GM21447 (cell line): ENCODE data around the gene TSC22D3.
"Not testable (repeated sequence)": the region's sequence is repeated elsewhere in the genome, so short reads cannot be mapped to it uniquely, and the experiment has no call there.

Source experiments
- ATAC-seq: cut with Tn5 transposase; IDR thresholded peaks from one replicate; pipeline ENCODE4 v1.9.1; 2021; ENCODE audit not compliant: unreplicated experiment

The TSC22D3 gene

DNA sequence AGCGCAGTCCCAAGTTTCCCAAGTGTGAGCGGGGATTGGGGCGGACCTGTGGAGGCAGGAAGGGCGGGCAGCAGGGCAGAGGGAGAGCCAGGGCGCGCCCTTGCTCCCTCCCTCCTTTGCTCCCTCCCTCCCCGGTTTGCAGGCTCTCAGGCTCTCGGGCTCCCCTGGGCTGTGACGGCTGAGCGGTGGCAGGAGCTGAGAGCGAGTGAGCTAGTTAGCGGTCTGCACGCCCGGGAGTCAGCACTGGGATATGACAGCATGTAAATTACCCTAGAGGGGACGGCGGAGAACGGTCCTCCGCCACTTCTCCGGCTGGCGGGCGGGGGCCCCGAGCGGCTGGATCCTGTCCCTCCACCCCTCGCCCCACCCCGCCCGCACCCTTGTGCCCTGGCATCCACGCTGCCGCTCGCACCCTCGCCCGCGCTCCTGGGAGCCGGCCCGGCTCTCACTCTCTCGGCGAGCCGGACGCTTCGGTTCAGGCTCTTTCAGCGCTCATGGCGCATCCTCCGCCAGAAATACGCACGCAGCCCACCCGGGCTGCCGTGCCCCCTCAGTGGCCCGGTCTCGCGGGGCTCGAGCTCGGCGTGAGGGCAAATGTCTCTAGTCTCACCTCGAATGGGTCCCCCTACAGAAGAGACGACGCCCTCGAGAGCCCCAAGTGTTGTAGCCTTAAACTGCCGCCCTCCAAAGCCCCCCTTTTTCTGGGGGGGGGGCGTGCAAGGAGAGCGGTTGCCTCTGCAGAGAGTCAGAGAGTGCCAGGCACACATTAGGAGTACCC, at the start of gene TSC22D3:
Gene TSC22D3 (minus strand): TSS at position 54 of the 778 bp plus-strand sequence. CDS start 368 bp downstream, outside the sequence.
- ATAC-seq = peak; percentile 84

- no peak for ATAC-seq
Measured at GRCh38 chrX:107823456-107823855, 47.9 kb upstream of the TSC22D3 start.

GRCh38 chrX:107823042-107823441, 47.5 kb upstream of the TSC22D3 start:
- no peak for ATAC-seq

DNA sequence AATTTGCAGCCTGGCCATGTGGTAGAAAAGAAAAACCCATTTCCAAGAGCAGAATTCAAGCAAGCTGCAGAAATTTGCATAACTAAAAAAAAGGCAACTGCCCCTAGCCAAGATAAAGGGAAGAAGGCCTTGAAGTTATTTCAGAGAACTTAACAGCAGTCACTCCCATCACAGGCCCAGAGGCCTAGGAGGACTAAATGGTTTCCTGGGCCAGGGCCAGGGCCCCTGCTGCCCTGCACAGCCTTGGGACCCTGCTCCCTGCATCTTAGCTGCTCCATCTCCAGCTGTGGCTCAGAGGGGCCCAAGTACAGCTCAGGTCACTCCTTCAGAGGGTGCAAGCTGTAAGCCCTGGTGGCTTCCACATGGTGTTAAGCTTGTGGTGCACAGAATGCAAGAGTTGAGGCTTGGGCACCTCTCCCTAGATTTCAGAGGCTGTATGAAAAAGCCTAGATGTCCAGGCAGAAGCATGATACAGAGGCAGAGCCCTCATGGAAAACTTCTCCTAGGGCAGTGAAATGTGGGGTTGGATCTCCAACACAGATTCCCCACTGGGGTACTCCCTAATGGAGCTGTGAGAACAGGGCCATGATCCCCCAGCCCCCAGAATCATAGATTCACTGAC, 43.4 kb upstream of the TSC22D3 start:
- ATAC-seq = no peak

DNA sequence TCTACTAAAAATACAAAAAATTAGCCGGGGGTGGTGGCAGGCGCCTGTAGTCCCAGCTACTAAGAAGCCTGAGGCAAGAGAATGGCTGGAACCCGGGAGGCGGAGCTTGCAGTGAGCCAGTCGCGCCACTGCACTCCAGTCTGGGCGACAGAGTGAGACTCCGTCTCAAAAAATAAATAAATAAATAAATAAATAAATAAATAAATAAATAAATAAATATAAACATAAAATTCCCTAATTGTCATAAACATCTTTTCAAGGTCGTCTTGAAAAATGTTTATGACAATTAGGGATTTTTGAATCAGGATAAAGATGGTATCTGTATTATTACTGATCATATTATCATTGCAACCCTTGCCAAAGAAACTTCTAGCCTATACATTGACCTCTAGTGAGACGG, 34.5 kb upstream of the TSC22D3 start:
- ATAC-seq = not testable (repeated sequence)

DNA sequence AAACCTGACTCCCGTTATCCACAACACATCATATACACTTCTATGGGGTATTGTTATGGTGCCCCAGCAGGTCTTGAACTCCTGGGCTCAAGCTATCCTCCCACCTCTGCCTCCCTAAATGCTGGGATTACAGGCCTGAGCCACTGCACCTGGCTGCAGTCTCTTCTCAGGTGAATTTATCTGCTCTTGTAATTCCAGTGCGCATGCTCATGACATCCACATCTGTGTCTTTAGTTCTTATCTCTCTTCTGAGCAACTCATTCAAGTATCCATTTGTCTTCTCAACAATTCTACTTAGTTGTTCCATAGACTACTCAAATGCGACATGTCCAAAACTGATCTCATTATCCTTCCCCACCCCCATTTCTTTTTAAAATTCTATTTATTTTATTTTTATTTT, 29.6 kb upstream of the TSC22D3 start:
- no peak for ATAC-seq

DNA sequence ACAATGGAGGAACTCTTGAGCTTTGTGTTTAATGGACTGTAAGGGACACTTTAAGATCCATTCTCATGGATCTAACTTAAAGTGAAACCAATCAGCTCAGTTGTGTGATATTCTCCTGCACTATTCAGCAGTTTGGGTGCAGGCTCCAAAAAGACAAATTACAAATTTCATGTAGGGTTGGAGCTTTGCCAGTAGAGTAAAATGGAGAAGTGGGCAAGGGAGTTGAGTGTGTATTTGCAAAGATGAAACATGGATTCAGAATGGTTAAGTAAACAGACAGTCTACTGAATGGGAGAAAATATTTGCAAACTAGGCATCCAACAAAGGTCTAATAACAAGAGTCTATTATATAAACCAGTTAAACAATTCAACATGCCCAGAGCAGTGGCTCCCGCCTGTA, 28.8 kb upstream of the TSC22D3 start:
- ATAC-seq = no peak

DNA sequence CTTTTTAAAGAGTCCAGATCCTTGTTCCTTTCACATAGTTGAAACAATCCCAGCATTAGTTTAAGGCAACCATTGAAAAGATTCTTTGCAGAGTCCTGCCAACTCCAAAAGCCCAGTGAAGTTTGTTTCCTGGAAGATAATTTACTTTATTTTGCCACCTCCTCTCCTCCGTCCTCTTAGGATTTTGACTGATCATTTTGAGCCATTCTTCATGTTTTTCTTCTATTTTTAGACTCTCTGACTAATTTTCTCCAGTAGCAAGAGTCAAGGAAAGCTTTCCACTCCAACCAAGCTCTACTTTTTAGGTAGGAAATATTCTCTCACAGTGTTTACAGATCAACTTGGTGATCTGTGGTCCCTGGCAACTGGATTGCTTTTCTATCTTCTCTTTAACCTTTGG, 12.2 kb upstream of the TSC22D3 start:
- ATAC-seq = no peak

DNA sequence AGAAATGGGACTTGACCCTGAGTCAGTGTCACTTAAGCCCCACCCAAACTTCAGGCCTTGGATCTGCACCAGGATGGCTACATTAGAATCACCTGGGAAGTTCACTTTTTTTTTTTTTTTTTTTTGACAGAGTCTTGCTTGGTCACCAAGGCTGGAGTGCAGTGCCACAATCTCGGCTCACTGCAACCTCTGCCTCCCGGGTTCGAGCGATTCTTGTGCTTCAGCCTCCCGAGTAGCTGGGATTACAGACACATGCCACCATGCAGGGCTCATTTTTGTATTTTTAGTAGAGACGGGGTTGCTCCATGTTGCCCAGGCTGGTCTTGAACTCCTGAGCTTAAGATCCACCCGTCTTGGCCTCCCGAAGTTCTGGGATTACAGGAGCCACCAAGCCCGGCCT, 4.9 kb upstream of the TSC22D3 start:
- no peak for ATAC-seq

- no peak for ATAC-seq
Measured at GRCh38 chrX:107777536-107777832, 1.9 kb upstream of the TSC22D3 start, which contains the start of gene NCBP2L. Gene NCBP2L, plus strand, starts transcription at chrX:107777733. Its CDS starts 16,488 bp downstream, at chrX:107794221.

DNA sequence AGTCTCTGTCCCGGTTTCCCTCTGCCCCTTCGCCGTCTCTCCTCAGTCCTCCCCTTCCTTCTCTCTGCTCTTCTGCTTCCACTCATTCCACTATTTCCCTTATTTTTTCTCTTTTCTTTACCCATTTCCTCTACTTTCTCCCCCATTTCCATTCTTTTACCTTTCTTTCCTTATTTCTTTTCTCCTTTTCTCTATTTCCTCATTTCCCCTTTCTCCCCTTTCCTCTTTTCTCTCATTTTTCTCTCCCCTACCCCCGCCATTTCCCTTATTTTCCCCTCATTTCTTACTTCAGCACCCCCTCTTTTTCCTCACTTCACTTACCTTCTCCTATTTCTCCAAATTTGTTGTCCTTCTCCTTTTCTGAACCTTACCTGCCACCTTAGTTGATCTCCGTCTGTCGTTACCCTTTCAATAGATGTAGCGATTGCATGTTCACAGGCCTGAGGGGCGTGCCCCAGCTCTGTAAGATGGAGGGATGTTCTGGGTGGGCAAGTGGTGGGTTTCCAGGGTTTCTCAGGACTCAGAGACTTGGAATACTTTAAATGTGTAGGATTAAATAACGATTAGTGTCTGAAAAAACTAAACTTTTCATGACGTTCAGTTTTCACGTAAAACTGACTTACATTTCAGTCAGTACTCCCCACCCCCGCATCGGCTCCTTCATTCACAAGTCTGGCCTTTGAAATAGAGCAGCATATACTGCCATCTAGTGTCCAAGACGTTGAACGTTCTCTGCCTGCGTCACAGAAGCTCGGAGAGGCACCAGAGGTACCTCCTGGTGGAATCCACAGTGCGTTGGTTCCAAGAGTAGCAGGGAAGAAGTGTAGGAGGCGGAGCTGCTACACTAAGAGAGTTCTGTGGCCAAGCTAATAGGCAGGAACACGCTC, 1.3 kb upstream of the TSC22D3 start:
- ATAC-seq = peak; percentile 66

GRCh38 chrX:107775000-107775733, 420 bp downstream of the TSC22D3 start:
- no peak for ATAC-seq

DNA sequence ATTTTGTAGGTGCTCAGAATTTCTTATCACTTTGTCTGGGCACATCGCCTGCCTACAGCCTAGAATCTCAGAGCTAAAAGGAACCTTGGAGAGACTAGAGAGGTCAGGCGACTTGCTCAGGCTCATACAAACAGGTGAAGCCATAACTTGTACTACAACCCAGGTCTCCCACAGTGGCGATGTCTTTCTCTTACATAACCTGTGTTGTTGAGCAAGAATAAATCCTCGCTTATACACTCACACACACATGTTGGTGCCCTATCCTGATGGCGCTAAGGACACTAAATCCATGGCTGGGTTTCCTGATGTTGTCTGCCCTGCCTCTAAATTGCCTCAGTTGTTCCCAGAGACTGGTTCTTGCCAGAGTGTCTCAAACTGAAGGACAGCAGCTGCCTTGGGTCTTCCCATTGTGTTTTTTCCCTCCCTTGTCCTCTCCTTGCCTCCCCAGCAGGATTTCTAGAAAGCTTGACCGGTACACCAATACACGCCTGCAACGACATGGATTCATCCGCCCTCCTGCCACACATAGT, 1.6 kb downstream of the TSC22D3 start:
- ATAC-seq = no peak

DNA sequence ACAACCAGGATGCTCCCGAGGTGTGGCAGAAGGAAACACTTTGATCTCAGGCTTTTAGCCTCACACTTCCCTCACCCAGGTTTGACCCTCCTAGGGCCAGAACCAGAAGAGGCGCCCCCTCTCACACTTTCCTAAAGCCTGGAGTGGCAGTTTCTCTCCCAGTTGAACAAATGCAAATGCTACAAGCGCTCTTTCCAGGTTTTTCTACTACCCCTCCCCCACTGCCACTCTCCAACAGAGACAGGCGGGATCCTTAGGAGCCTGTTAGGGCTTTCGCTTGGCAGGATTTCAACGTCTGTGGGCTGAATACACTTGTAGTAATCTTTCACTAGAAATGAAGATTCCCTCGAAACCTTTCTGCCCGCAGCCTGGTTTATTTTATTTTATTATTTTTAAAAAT, 2.4 kb downstream of the TSC22D3 start:
- ATAC-seq = no peak

DNA sequence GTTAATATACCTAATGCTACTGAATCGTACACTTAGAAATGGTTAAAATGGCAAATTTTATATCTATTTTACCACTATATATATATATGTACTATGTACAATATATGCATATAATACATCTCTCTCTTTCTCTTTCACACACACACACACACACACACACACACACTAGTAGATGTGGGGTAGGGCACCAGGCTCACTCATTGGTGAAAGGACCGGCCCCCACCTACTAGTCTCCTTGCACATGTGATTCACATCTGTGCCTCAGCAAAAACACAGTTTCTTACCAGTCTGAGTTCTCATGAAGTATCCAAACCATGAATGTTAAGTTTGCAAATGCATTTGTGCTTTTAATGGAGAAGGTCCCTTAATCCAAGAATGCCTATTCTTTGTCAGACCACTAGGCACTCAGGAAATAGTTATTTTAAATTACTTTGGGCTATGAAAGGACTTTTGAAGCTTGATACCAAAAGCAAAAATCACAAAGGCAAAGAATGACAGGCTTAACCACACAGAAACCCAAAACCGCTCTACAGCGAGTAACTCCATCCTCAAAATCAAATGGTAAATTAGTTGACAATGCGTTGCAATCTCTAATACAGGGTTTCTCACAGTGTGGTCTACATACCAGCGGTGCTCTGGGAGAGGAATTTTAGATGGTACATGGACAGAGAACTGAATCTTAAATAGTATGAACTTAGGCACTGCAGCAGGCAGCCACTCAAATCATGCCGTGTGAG, 5.8 kb downstream of the TSC22D3 start:
- no peak for ATAC-seq

DNA sequence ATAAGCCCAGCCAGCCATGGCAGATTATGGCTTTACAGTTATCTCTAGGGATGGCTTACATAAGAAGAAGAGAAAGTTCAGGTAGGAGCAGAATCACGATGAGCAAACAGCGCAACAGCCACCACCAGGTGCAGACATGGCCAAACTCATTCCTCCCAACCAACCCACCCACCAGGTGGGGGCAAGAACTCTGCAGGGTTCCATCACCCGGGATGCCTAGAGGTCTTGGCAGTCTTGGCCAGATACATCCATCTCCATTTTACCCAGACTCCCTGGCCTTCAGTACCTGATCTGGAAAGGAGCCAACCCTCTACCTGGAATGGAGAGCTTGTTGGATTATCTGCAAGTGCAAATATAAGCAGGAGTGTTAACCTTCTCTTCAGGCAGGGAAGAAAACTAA, 7.5 kb downstream of the TSC22D3 start:
- no peak for ATAC-seq

- ATAC-seq = no peak
Measured at GRCh38 chrX:107766470-107767150, 9.0 kb downstream of the TSC22D3 start.

- ATAC-seq = no peak
Measured at GRCh38 chrX:107764845-107765608, 10.6 kb downstream of the TSC22D3 start.

DNA sequence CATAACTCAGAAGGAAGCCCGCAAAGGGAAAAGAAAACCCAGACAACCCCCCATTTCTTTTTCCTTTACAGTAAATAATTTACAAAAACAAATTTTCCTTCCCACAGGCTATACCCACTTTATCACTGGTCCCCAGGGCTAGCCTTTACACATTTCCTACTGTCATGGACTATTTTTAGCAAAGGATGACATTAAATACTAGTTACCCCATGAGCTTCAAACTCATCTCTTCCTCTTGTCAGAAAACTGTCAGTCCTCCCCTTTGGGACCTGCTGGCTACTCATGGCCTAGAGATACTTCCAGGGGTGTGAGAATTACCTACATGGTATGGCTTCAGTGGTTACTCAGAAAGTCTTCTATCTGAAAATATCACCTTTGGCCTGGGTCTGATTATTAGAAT, 11.9 kb downstream of the TSC22D3 start:
- ATAC-seq = no peak
